ENCODE measurements around the gene RRAGC. TPM values are rescaled to one million over a fixed set of nuclear protein-coding genes. Genes with fewer than 3 reads are reported as not detected.
A peak's percentile ranks its signal among the peaks of the same experiment; 100 is the strongest.

RRAGC gene
- polyA plus RNA-seq (ENCODE audit: insufficient read length in 12 of 12): 10 to 100 TPM in 11 of 12 donors, not detected in 1; 19.1 to 29.1 (median 21.8) TPM
- long read RNA-seq, donor 1, transcript RRAGC-201 (7 exons, 2,732 nt): major isoform, 10 of 10 reads
- long read RNA-seq, donor 1, partial matches to known transcripts: 0 of 10 reads
- long read RNA-seq, donor 1, other reads (novel, unspliced or antisense): 0 of 10 reads
- long read RNA-seq, donor 2, transcript RRAGC-201 (7 exons, 2,732 nt): major isoform, 15 of 15 reads
- long read RNA-seq, donor 2, partial matches to known transcripts: 0 of 15 reads
- long read RNA-seq, donor 2, other reads (novel, unspliced or antisense): 0 of 15 reads
- long read RNA-seq, donor 3, transcript RRAGC-201 (7 exons, 2,732 nt): major isoform, 5 of 6 reads
- long read RNA-seq, donor 3, partial matches to known transcripts: 0 of 6 reads
- long read RNA-seq, donor 3, other reads (novel, unspliced or antisense): 0 of 6 reads
- long read RNA-seq, donor 4, partial matches to known transcripts: 0 of 2 reads
- long read RNA-seq, donor 4, other reads (novel, unspliced or antisense): 0 of 2 reads
- long read RNA-seq, donor 5, transcript RRAGC-201 (7 exons, 2,732 nt): major isoform, 13 of 13 reads
- long read RNA-seq, donor 5, partial matches to known transcripts: 0 of 13 reads
- long read RNA-seq, donor 5, other reads (novel, unspliced or antisense): 0 of 13 reads
- long read RNA-seq, donor 6, partial matches to known transcripts: 13 of 17 reads
- long read RNA-seq, donor 6, other reads (novel, unspliced or antisense): 0 of 17 reads
- long read RNA-seq, donor 7, transcript RRAGC-201 (7 exons, 2,732 nt): major isoform, 6 of 6 reads
- long read RNA-seq, donor 7, partial matches to known transcripts: 0 of 6 reads
- long read RNA-seq, donor 7, other reads (novel, unspliced or antisense): 0 of 6 reads
- long read RNA-seq, donor 8, transcript RRAGC-201 (7 exons, 2,732 nt): major isoform, 8 of 8 reads
- long read RNA-seq, donor 8, partial matches to known transcripts: 0 of 8 reads
- long read RNA-seq, donor 8, other reads (novel, unspliced or antisense): 0 of 8 reads
- long read RNA-seq, donor 9, transcript RRAGC-201 (7 exons, 2,732 nt): major isoform, 5 of 5 reads
- long read RNA-seq, donor 9, partial matches to known transcripts: 0 of 5 reads
- long read RNA-seq, donor 9, other reads (novel, unspliced or antisense): 0 of 5 reads
- long read RNA-seq, donor 10, transcript RRAGC-201 (7 exons, 2,732 nt): major isoform, 7 of 7 reads
- long read RNA-seq, donor 10, partial matches to known transcripts: 0 of 7 reads
- long read RNA-seq, donor 10, other reads (novel, unspliced or antisense): 0 of 7 reads
- long read RNA-seq, donor 11, transcript RRAGC-201 (7 exons, 2,732 nt): major isoform, 7 of 8 reads
- long read RNA-seq, donor 11, partial matches to known transcripts: 0 of 8 reads
- long read RNA-seq, donor 11, other reads (novel, unspliced or antisense): 0 of 8 reads

GRCh38 chr1:38859561-38860453, at the start of gene RRAGC:
RRAGC (minus strand) TSS chr1:38859772; CDS start chr1:38859646, 126 bp downstream.
- peak; percentile 98 for DNase-seq

GRCh38 chr1:38908821-38909220, 49.2 kb upstream of the RRAGC start:
- DNase-seq: no peak

GRCh38 chr1:38905985-38906384, 46.4 kb upstream of the RRAGC start:
- no peak for DNase-seq

GRCh38 chr1:38899560-38899959, 40.0 kb upstream of the RRAGC start:
- no peak for DNase-seq

GRCh38 chr1:38898653-38899230, 39.2 kb upstream of the RRAGC start:
- no peak for DNase-seq

GRCh38 chr1:38896169-38896568, 36.6 kb upstream of the RRAGC start:
- DNase-seq: no peak

GRCh38 chr1:38892976-38893375, 33.4 kb upstream of the RRAGC start:
- no peak for DNase-seq

- no peak for DNase-seq
Measured at GRCh38 chr1:38891753-38892152, 32.2 kb upstream of the RRAGC start.

- DNase-seq: no peak
Measured at GRCh38 chr1:38889589-38889988, 30.0 kb upstream of the RRAGC start.

- DNase-seq: no peak
Measured at GRCh38 chr1:38888423-38889333, 29.1 kb upstream of the RRAGC start.

GRCh38 chr1:38885092-38885491, 25.5 kb upstream of the RRAGC start:
- no peak for DNase-seq

- DNase-seq: no peak
Measured at GRCh38 chr1:38881487-38881886, 21.9 kb upstream of the RRAGC start, which contains the start of gene GJA9. GJA9 (minus strand) TSS chr1:38881587; CDS start chr1:38876098, 5,489 bp downstream.

GRCh38 chr1:38875811-38876210, 16.2 kb upstream of the RRAGC start:
- DNase-seq: no peak

- DNase-seq: peak; percentile 98
Measured at GRCh38 chr1:38873027-38873969, 13.7 kb upstream of the RRAGC start, which contains the start of gene MYCBP. MYCBP (minus strand) TSS chr1:38873348; CDS start chr1:38873305, 43 bp downstream.

GRCh38 chr1:38872401-38873026, 12.9 kb upstream of the RRAGC start:
- no peak for DNase-seq

GRCh38 chr1:38870996-38871395, 11.4 kb upstream of the RRAGC start:
- DNase-seq: no peak

- DNase-seq: no peak
Measured at GRCh38 chr1:38867208-38867607, 7.6 kb upstream of the RRAGC start.

All from muscle of arm (tissue), 14 donors.